Loucy (cell line): ENCODE measurements around the gene DHRSX.

ENCODE experiments used
- H2AFZ ChIP-seq: fragments of 200-600 bp; sonication (generic); 2 replicates; pipeline ENCODE4 v1.6.0; 2016; ENCODE audit warnings: antibody characterized with exemption, mild to moderate bottlenecking, low read length, moderate library complexity
- H3F3A ChIP-seq: fragments of 200-600 bp; 2 replicates; pipeline ENCODE4 v1.6.0; 2016; ENCODE audit warnings: antibody characterized with exemption, low read depth, mild to moderate bottlenecking
- H3K27me3 ChIP-seq: fragments of 200-600 bp; sonication (generic); 2 replicates; pipeline ENCODE4 v1.6.1; 2014; ENCODE audit warnings: low read length, mild to moderate bottlenecking; ENCODE audit not compliant: insufficient read depth, poor library complexity, severe bottlenecking
- H3K36me3 ChIP-seq: fragments of 200-600 bp; sonication (generic); 2 replicates; pipeline ENCODE4 v1.6.1; 2016; ENCODE audit warnings: low read length; ENCODE audit not compliant: insufficient read depth
- H3K4me1 ChIP-seq: fragments of 200-600 bp; sonication (generic); 2 replicates; pipeline ENCODE4 v1.5.1; 2014; ENCODE audit warnings: low read length, mild to moderate bottlenecking; ENCODE audit not compliant: insufficient read depth, poor library complexity, severe bottlenecking
- H3K4me2 ChIP-seq: fragments of 200-600 bp; sonication (generic); 2 replicates; pipeline ENCODE4 v1.6.0; 2014; ENCODE audit warnings: antibody characterized with exemption, low read length, low read depth, mild to moderate bottlenecking; ENCODE audit not compliant: poor library complexity, severe bottlenecking
- H3K4me3 ChIP-seq: fragments of 200-600 bp; sonication (generic); 2 replicates; pipeline ENCODE4 v1.5.1; 2014; ENCODE audit warnings: low read length, mild to moderate bottlenecking, mixed read lengths; ENCODE audit not compliant: poor library complexity, severe bottlenecking
- H3K79me2 ChIP-seq: fragments of 200-600 bp; sonication (generic); 2 replicates; pipeline ENCODE4 v1.6.1; 2014; ENCODE audit warnings: low read length; ENCODE audit not compliant: insufficient read depth
- H3K9ac ChIP-seq: fragments of 200-600 bp; sonication (generic); 2 replicates; pipeline ENCODE4 v1.6.0; 2014; ENCODE audit warnings: mild to moderate bottlenecking, low read depth, low read length, moderate library complexity; ENCODE audit not compliant: poor library complexity, severe bottlenecking
- H3K9me2 ChIP-seq: fragments of 200-600 bp; sonication (generic); replicated peaks from 2 replicates; pipeline ENCODE4 v1.6.1; 2016; ENCODE audit warnings: low read depth, low read length, mixed read lengths
- H3K9me3 ChIP-seq: fragments of 200-600 bp; sonication (generic); 2 replicates; pipeline ENCODE4 v1.6.1; 2014; ENCODE audit warnings: mild to moderate bottlenecking, antibody characterized with exemption, low read length, low read depth; ENCODE audit not compliant: insufficient read depth
- H4K20me1 ChIP-seq: fragments of 200-600 bp; sonication (generic); 2 replicates; pipeline ENCODE4 v1.6.0; 2014; ENCODE audit warnings: antibody characterized with exemption, low read length, mild to moderate bottlenecking; ENCODE audit not compliant: insufficient read depth, poor library complexity, severe bottlenecking
- EZH2phosphoT487 ChIP-seq: fragments of 200-600 bp; IDR thresholded peaks from 2 replicates; pipeline ENCODE4 v1.6.1; 2018; ENCODE audit warnings: antibody characterized with exemption, mild to moderate bottlenecking, moderate library complexity, borderline replicate concordance
- TF ChIP-seq, protein P1 (sequence below): fragments of 200-600 bp; sonication (generic); conservative IDR thresholded peaks from 2 replicates; pipeline ENCODE4 v1.5.1; 2014; ENCODE audit warnings: mild to moderate bottlenecking, antibody characterized with exemption, low read length

The DHRSX gene

DNA sequence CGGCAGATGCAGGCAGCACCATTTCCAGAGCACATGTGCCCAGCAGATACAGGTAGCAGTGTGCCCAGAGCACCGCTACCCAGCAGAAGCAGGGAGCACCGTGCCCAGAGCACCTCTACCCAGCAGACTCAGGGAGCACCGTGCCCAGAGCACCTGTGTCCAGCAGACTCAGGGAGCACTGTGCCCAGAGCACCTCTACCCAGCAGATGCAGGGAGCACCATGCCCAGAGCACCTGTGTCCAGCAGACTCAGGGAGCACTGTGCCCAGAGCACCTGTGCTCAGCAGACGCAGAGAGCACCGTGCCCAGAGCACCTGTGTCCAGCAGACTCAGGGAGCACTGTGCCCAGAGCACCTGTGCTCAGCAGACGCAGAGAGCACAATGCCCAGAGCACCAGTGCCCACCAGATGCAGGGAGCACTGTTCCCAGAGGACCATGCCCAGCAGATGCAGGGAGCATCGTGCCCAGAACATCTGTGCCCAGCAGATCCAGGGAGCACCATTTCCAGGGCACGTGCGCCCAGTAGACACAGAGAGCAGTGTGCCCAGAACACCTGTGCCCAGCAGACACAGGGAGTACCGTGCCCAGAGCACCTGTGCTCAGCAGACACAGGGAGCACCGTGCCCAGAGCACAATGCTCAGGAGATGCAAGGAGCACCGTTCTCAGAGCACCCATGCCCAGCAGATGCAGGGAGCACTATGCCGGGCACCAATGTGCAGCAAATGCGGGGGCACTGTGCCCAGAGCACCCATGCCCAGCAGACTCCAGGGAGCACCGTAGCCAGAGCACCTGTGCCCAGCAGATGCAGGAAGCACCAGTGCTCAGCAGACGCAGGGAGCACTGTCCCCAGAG, 236.4 kb downstream of the DHRSX start:
- Histone ChIP-seq H3K9me2 (no peaks in the 10 kb centered on the region), H2AFZ (no peak overlapping the region), H3K4me2 (no peak overlapping the region), H3K27me3 (no peaks in the 10 kb centered on the region), H3K4me1 (no peaks in the 10 kb centered on the region), H3K4me3 (no peak overlapping the region), H3K9ac (no peak overlapping the region), H3K36me3 (no peaks in the 10 kb centered on the region), H3K9me3 (no peaks in the 10 kb centered on the region), H3K79me2 (no peaks in the 10 kb centered on the region), H3F3A (no peaks in the 10 kb centered on the region), H4K20me1 (no peaks in the 10 kb centered on the region)
- no peak for TF ChIP-seq EZH2phosphoT487
- TF ChIP-seq, protein P1, sequence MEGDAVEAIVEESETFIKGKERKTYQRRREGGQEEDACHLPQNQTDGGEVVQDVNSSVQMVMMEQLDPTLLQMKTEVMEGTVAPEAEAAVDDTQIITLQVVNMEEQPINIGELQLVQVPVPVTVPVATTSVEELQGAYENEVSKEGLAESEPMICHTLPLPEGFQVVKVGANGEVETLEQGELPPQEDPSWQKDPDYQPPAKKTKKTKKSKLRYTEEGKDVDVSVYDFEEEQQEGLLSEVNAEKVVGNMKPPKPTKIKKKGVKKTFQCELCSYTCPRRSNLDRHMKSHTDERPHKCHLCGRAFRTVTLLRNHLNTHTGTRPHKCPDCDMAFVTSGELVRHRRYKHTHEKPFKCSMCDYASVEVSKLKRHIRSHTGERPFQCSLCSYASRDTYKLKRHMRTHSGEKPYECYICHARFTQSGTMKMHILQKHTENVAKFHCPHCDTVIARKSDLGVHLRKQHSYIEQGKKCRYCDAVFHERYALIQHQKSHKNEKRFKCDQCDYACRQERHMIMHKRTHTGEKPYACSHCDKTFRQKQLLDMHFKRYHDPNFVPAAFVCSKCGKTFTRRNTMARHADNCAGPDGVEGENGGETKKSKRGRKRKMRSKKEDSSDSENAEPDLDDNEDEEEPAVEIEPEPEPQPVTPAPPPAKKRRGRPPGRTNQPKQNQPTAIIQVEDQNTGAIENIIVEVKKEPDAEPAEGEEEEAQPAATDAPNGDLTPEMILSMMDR: no peak

DNA sequence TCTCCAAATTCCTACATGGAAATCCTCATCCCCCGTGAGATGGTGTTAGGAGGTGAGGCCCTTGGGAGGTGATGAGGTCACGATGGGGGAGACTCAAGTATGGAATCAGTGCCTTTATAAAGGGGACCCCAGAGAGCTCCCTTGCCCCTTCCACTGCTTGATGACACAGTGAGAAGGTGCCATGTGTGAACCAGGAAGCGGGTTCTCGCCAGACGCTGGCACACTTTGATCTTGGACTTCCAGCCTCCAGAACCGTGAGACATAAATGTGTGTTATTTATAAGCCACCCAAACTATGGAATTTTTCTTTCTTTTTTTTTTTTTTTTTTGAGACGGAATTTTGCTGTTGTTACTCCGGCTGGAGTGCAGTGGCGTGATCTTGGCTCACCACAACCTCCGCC, 237.6 kb downstream of the DHRSX start:
- no peaks in the 10 kb centered on the region for H3K27me3 ChIP-seq
- H3F3A ChIP-seq: no peaks in the 10 kb centered on the region
- H3K9ac ChIP-seq: no peak overlapping the region
- H3K9me2 ChIP-seq: no peaks in the 10 kb centered on the region
- no peaks in the 10 kb centered on the region for H3K79me2 ChIP-seq
- H3K4me1 ChIP-seq: no peaks in the 10 kb centered on the region
- H3K9me3 ChIP-seq: no peaks in the 10 kb centered on the region
- H3K4me3 ChIP-seq: no peak overlapping the region
- H2AFZ ChIP-seq: no peak overlapping the region
- no peaks in the 10 kb centered on the region for H3K36me3 ChIP-seq
- H4K20me1 ChIP-seq: no peaks in the 10 kb centered on the region
- H3K4me2 ChIP-seq: no peak overlapping the region
- TF ChIP-seq EZH2phosphoT487: no peak
- TF ChIP-seq, protein P1: no peak

DNA sequence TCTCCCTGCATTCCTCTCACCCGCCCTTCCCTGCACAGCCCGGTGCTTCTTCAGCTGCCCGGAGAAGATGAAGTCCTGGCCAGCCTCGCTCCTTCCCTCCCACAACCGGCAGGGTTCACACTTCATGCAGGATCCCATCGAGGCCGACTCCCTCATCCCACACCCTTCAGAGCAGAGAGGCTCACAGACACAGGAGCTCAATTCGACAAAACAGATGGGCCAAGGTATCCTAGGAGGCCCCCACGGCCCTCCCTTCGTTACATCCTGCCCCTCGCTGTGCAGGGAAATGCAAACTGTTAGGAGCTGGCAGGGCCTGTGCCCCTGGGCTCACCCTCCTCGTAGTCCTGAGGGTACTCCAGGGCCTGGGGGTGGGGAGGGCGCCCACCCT, 238.1 kb downstream of the DHRSX start:
- H4K20me1 ChIP-seq: no peaks in the 10 kb centered on the region
- no peaks in the 10 kb centered on the region for H3F3A ChIP-seq
- H2AFZ ChIP-seq: no peak overlapping the region
- TF ChIP-seq, protein P1: no peak
- TF ChIP-seq EZH2phosphoT487: no peak
- H3K4me2 ChIP-seq: no peak overlapping the region
- no peaks in the 10 kb centered on the region for H3K9me2 ChIP-seq
- H3K79me2 ChIP-seq: no peaks in the 10 kb centered on the region
- H3K9ac ChIP-seq: no peak overlapping the region
- no peaks in the 10 kb centered on the region for H3K36me3 ChIP-seq
- no peak overlapping the region for H3K4me3 ChIP-seq
- H3K9me3 ChIP-seq: no peaks in the 10 kb centered on the region
- no peaks in the 10 kb centered on the region for H3K27me3 ChIP-seq
- no peaks in the 10 kb centered on the region for H3K4me1 ChIP-seq
